ENCODE results near the gene PCNP.

Gene PCNP

GRCh38 chr3:101642441-101642840 is 68.5 kb downstream of the PCNP start:
- Histone ChIP-seq H3K4me2 (no peak overlapping the region), H3K4me3 (no peak overlapping the region), H3K9ac (no peak overlapping the region), H3K36me3 (peaks cover 8% of the 10 kb centered on the region; the same call in 1 of the 2 replicates), H3K27ac (no peak overlapping the region), H3K27me3 (no peaks in the 10 kb centered on the region), H4K20me1 (no peaks in the 10 kb centered on the region), H3K9me3 (no peaks in the 10 kb centered on the region), H3K4me1 (0 out of 2 replicates have a peak, but pooled peaks cover 9% of the 10 kb centered on the region)
- TF ChIP-seq Cebpa-rat (IDR thresholded peaks at IDR 0.05) = no peak

DNA sequence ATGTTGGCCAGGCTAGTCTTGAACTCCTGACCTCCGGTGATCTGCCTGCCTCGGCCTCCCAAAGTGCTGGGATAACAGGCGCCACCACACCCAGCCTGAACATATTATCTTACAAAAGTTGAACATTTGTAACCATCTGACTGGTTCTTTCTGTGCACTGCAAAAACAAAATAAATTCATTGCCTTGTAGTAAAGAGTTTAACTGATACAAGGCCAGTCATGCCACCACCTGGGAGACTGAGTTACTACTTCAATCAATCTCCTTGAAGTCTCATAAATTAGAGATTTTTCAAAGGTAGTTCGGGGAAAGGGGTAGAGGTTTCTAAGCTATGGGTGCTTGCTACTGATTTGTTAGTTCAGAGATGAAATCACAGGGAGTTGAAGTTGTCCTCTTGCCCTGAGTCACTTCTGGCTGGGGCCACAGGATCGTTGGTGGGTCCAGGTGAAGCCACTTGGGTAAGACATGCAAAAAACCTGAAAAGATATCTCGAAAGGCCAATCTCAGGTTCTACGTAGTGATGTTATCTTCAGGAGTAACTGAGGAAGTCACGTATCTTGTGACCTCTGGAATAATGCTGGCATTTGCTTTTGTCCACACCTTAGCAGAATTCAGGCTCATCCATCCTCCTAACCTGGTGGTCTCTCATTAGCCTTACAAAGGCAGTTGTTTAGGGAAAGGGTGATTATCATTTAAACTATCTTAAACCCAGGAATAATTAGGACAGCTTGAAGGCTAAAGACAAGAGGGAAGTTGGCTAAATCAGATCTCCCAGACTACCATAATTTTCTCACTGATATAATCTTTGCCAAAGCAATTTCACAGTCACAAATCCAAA is 69.2 kb downstream of the PCNP start:
- Histone ChIP-seq H3K27ac (no peak overlapping the region), H3K27me3 (no peaks in the 10 kb centered on the region)

More for the DNA sequence above, 69.2 kb downstream of the PCNP start:
- Histone ChIP-seq H3K9ac (no peak overlapping the region), H3K36me3 (peaks cover 16% of the 10 kb centered on the region), H3K9me3 (no peaks in the 10 kb centered on the region), H3K4me1 (0 out of 2 replicates have a peak, but pooled peaks cover 9% of the 10 kb centered on the region), H3K4me2 (no peak overlapping the region), H4K20me1 (no peaks in the 10 kb centered on the region), H3K4me3 (no peak overlapping the region)
- no peak for TF ChIP-seq Cebpa-rat (IDR thresholded peaks at IDR 0.05)

All from BLaER1 (cell line).